GM12878 (cell line): Measurements from ENCODE around the gene TUB.

Experiments
- CTCF ChIP-seq, 3 experiments: IDR thresholded peaks in 2 of 3; conservative IDR thresholded peaks in 1 of 3; 2 replicates each; pipeline ENCODE4 v1.5.1; 2011; ENCODE audit warnings: low read depth in 3 of 3, low read length in 3 of 3, mild to moderate bottlenecking in 3 of 3, control low read depth in 2 of 3, moderate library complexity in 2 of 3, inconsistent platforms in 1 of 3, mixed read lengths in 1 of 3; ENCODE audit not compliant: control insufficient read depth in 2 of 3, insufficient read depth in 1 of 3; ENCODE audit errors: extremely low read depth in 1 of 3
- CUX1 ChIP-seq: IDR thresholded peaks from 2 replicates; pipeline ENCODE4 v1.6.1; 2012; ENCODE audit warnings: improper control_type of control experiment, low read depth, low read length; ENCODE audit not compliant: insufficient replicate concordance
- DPF2 ChIP-seq: fragments of 450-650 bp; IDR thresholded peaks from 2 replicates; pipeline ENCODE4 v1.6.1; 2017; ENCODE audit warnings: mild to moderate bottlenecking
- ELK1 ChIP-seq: IDR thresholded peaks from 2 replicates; pipeline ENCODE4 v1.6.1; 2012; ENCODE audit warnings: low read depth, low read length, improper control_type of control experiment
- GABPA ChIP-seq: IDR thresholded peaks from 2 replicates; pipeline ENCODE4 v1.6.1; 2014; ENCODE audit warnings: antibody characterized with exemption, low read depth, mild to moderate bottlenecking, inconsistent platforms
- NRF1 ChIP-seq: conservative IDR thresholded peaks from 2 replicates; pipeline ENCODE4 v1.6.1; 2011; ENCODE audit warnings: mild to moderate bottlenecking, low read depth, low read length, improper control_type of control experiment
- RAD21 ChIP-seq: IDR thresholded peaks from 2 replicates; pipeline ENCODE4 v1.6.1; 2011; ENCODE audit warnings: mild to moderate bottlenecking, low read depth, low read length, moderate library complexity; ENCODE audit not compliant: insufficient read depth
- RBBP5 ChIP-seq: fragments of 200-600 bp; sonication (generic); conservative IDR thresholded peaks from 2 replicates; pipeline ENCODE4 v1.6.1; 2016
- SMC3 ChIP-seq: IDR thresholded peaks from 2 replicates; pipeline ENCODE4 v1.6.1; 2011; ENCODE audit warnings: low read length, improper control_type of control experiment, borderline replicate concordance

- TF ChIP-seq RAD21 = no peak
- TF ChIP-seq DPF2 = no peak
- TF ChIP-seq SMC3 = no peak
- no peak for TF ChIP-seq NRF1
- no peak for TF ChIP-seq GABPA
- no peak for TF ChIP-seq CUX1
- TF ChIP-seq RBBP5 = no peak
- TF ChIP-seq CTCF (IDR thresholded peaks at IDR 0.05 in 2 of 3, conservative IDR thresholded peaks at IDR 0.05 in 1 of 3; ENCODE audit: control insufficient read depth in 2 of 3, extremely low read depth in 1 of 3, insufficient read depth in 1 of 3, low read depth in 3 of 3, low read length in 3 of 3) = no peak
- TF ChIP-seq ELK1 = no peak
Observed at GRCh38 chr11:8100158-8100557, 19.1 kb downstream of the TUB start.
